Smooth muscle cell of the coronary artery (primary cell): Measurements from ENCODE around the gene TAOK1. TPM values are rescaled to one million over a fixed set of nuclear protein-coding genes. Genes with fewer than 3 reads are reported as not detected.

Experiments
- total RNA-seq: library from RNA; depleted of rRNA; stranded (reverse); fragments of >200 nt; gene quantifications from 2 replicates; pipeline ENCODE4 v1.2.3, GENCODE V29; 2014; ENCODE audit warnings: low replicate concordance

The TAOK1 gene
- total RNA-seq: 36.2 and 37.6 TPM in 2 replicates

DNA sequence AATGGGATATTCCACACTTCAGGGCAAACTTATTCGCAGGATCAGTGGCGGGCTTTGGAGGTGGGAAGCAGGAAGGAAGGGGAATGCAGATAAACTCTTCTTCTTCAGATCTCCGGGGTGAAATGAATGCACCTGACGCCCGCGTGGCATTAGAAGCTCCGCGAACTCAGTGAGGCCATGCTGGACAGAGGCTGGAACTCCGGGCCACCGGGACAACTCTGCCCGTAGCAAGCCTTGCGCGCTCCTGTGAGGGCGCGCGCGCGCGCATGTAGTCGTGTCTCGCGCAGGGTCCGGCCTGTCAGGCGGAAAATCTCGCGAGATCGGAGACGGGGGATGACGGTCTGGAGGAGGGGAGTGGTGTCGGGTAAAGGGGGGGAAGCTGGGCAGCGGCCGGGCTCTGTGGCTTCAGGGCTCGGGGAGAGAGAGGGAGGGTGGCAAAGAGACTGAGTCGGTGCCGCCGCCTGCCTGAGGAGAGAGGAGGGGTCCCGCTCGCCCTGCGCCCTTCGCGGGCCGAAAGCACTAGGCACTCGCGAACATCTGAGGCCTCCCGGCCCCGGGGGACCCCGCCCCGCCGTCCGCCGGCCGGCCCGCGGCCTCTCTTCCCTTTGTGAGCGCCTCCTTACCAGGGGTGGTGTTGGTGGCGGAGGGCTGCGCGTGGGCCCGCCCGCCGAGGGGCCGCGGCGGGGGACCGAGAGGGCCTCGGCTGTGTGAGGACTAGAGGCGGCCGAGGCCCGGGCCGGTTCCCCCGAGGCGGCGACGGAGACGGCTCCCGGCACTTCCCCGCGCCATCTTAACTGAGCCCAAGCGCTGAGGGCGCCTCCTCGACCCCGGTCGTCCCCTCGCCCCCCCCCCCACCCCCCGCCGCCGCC lies at the start of gene TAOK1:
TAOK1 (plus strand) TSS at position 382 of the 869 bp plus-strand sequence. CDS start 61,186 bp downstream, outside the sequence.

GRCh38 chr17:29566473-29567303 lies 176.5 kb downstream of the TAOK1 start, which contains the start of gene ABHD15:
Gene ABHD15, minus strand, starts transcription at chr17:29567037. Its CDS starts 71 bp downstream, at chr17:29566966.

GRCh38 chr17:29568331-29569244 lies 178.4 kb downstream of the TAOK1 start, which contains the start of gene TP53I13:
Gene TP53I13, plus strand, starts transcription at chr17:29568701. Its CDS starts 58 bp downstream, at chr17:29568759.

GRCh38 chr17:29589524-29590410 lies 199.6 kb downstream of the TAOK1 start, which contains the start of gene GIT1:
Gene GIT1, minus strand, starts transcription at chr17:29589648. Its CDS starts 270 bp downstream, at chr17:29589378.

GRCh38 chr17:29592850-29593551 lies 202.8 kb downstream of the TAOK1 start, which contains the start of gene ANKRD13B:
Gene ANKRD13B, plus strand, starts transcription at chr17:29593132. Its CDS starts 490 bp downstream, at chr17:29593622.

Other genes with a start within 250 kb of the TAOK1 start
- gene MYO18A, start 210.0 kb upstream of the TAOK1 start, total RNA-seq: 33.8 and 97.8 TPM in 2 replicates
- 0.70 TPM in 1 of 2 replicates, not detected in the other for gene CRYBA1, start 143.5 kb upstream of the TAOK1 start, total RNA-seq
- gene NUFIP2, start 96.2 kb upstream of the TAOK1 start, total RNA-seq: 23.8 and 41.4 TPM in 2 replicates
- gene ABHD15, start 176.7 kb downstream of the TAOK1 start, total RNA-seq: 5.0 and 6.0 TPM in 2 replicates
- 20.2 and 48.6 TPM in 2 replicates for gene TP53I13, start 178.3 kb downstream of the TAOK1 start, total RNA-seq
- 13.5 and 28.2 TPM in 2 replicates for gene GIT1, start 199.3 kb downstream of the TAOK1 start, total RNA-seq
- gene ANKRD13B, start 202.8 kb downstream of the TAOK1 start, total RNA-seq: 4.0 and 4.4 TPM in 2 replicates
- gene CORO6, start 232.5 kb downstream of the TAOK1 start, total RNA-seq: 3.5 and 9.4 TPM in 2 replicates